A549 treated with ZK216348 at 1 μM for 4 hours (cell line): ENCODE results near the gene CCDC50. TPM values are rescaled to one million over a fixed set of nuclear protein-coding genes. Genes with fewer than 3 reads are reported as not detected.

ENCODE experiments used
- total RNA-seq: library from RNA; stranded (reverse); fragments of 200-300 nt; extraction: Qiagen RNA extraction; gene quantifications from 5 replicates; pipeline ENCODE4 v1.2.3, GENCODE V29; 2022; ENCODE audit warnings: low read depth

The CCDC50 gene
- 20.3 to 31.6 TPM (median 28.2 TPM) in 5 replicates for total RNA-seq

GRCh38 chr3:191328962-191329653 lies at the start of gene CCDC50:
Gene CCDC50 (plus strand): TSS chr3:191329394. CDS start chr3:191329675, 281 bp downstream.

GRCh38 chr3:191329654-191330529 lies 698 bp downstream of the CCDC50 start, which contains the start of gene UTS2B:
Gene UTS2B (minus strand): TSS chr3:191330526. CDS start chr3:191282189, 48,337 bp downstream.

Other genes with a start within 250 kb of the CCDC50 start
- not detected in 5 replicates for gene OSTN, start 130.2 kb upstream of the CCDC50 start, total RNA-seq
- gene UTS2B, start 1.1 kb downstream of the CCDC50 start, total RNA-seq: 0.22 TPM in 1 of 5 replicates, not detected in the others
- not detected in 5 replicates for gene PYDC2, start 131.8 kb downstream of the CCDC50 start, total RNA-seq